Fibroblast of mammary gland (primary cell): ENCODE measurements around the gene DGCR2.

Experiments
- DNase-seq: peaks from one replicate; pipeline ENCODE4 v3.0.0-alpha.2; 2010; ENCODE audit warnings: low read depth
- H3K4me3 ChIP-seq: 2 replicates; pipeline ENCODE4 v1.5.1; 2011; ENCODE audit warnings: low read depth, mild to moderate bottlenecking, low read length, moderate library complexity; ENCODE audit not compliant: control insufficient read depth
- CTCF ChIP-seq: conservative IDR thresholded peaks from 2 replicates; pipeline ENCODE4 v1.5.1; 2011; ENCODE audit warnings: low read depth, low read length, inconsistent platforms; ENCODE audit not compliant: control insufficient read depth, insufficient read depth

DGCR2 gene

GRCh38 chr22:19122143-19122751, at the start of gene DGCR2:
Gene DGCR2 (minus strand): TSS chr22:19122412. CDS start chr22:19122206, 206 bp downstream.
- H3K4me3 ChIP-seq: peak within 1 kb of the TSS; percentile 76
- DNase-seq: peak; percentile 93
- no peak for TF ChIP-seq CTCF

- H3K4me3 ChIP-seq: peak overlapping the region; percentile 34
- TF ChIP-seq CTCF: no peak
- no peak for DNase-seq
Measured at GRCh38 chr22:19169947-19170318, 47.7 kb upstream of the DGCR2 start.

- H3K4me3 ChIP-seq: peak overlapping the region; percentile 34
- DNase-seq: no peak
- no peak for TF ChIP-seq CTCF
Measured at GRCh38 chr22:19169002-19169946, 47.1 kb upstream of the DGCR2 start.

GRCh38 chr22:19168088-19168890, 46.1 kb upstream of the DGCR2 start:
- no peak for DNase-seq
- TF ChIP-seq CTCF: no peak
- no peak overlapping the region for H3K4me3 ChIP-seq

- H3K4me3 ChIP-seq: no peak overlapping the region
- DNase-seq: no peak
- TF ChIP-seq CTCF: no peak
Measured at GRCh38 chr22:19167106-19167869, 45.1 kb upstream of the DGCR2 start.

- TF ChIP-seq CTCF: no peak
- no peak overlapping the region for H3K4me3 ChIP-seq
- DNase-seq: no peak
Measured at GRCh38 chr22:19166421-19166820, 44.2 kb upstream of the DGCR2 start.
